CD4-positive, alpha-beta T cell treated with Interleukin-4 for 4 hours (primary cell): ENCODE data around the gene RBM19.

Experiments used
- DNase-seq: peaks from one replicate; pipeline ENCODE4 v3.0.0-alpha.2; 2020

Gene RBM19

GRCh38 chr12:113850309-113851056, 115.6 kb downstream of the RBM19 start:
- no peak for DNase-seq

GRCh38 chr12:113847856-113848255, 118.3 kb downstream of the RBM19 start:
- DNase-seq = no peak

GRCh38 chr12:113846883-113847755, 119.0 kb downstream of the RBM19 start:
- no peak for DNase-seq

DNA sequence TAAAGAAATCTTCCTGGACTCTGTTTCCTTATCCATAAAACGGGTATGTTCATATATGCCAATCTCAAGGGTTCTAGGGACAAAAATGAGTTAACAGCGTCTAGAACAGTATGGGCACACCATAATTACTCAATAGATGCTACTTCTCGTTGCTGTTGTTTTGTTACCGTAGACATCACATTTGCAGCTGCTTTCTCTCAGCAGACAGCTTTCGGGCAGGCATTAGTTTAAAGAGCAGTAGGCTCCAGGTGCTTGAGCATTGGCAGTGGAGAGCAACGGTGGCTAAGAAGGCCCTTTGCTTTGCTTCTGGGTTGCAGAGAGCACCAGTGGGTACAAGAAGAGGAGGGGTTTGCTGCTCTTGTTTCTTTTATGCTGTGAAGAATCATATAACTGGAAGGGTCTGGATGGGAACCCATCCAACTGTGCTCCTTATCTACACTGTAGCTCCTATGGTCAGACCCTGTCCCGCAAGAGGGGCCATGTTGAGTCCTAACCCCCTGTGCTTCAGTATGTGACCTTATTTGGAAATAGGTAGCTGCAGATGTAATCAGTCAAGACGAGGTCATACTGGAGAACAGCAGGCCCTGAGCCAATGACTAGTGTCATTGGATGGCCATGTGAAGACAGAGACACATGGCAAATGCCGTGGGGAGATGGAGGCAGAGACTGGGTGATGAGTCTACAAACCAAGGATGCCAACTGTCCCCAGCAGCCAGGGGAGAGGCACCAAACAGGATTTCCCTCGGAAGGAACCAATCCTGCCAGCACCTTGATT, 120.0 kb downstream of the RBM19 start:
- DNase-seq = no peak

DNA sequence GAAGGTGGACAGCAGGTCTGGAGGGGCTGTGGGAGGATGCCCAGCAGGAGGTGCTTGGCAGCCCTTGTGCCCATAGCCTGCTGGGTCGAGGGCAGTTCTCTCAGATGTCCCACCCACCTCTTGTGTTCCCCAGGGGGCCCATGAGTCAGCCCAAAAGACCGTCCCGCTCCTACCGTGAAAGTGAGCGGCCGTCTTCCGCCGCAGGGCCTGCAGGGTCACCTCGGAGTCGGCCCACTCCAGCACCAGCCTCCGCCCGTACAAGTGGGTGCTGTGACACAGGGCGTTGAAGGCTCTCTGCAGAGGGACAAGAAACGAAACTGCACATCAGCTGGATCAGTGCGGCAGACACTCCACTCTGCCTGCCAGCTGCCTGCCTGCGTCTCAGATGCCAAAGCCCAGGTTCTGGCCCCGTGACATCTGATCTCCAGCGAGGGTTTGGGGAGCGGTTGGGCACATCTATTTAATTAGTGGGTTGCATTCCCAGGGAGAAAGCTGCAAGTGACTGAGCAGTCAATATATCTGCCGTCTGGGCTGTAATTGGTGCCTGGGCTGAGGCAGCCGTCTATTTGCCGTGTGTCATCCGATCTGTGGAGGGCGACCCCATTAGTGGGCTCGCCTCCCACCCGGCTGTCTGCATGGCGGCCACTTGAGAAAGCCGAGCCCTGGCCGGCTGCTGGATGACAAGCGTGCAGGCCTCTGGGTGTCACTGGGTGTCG, 121.5 kb downstream of the RBM19 start:
- no peak for DNase-seq

DNA sequence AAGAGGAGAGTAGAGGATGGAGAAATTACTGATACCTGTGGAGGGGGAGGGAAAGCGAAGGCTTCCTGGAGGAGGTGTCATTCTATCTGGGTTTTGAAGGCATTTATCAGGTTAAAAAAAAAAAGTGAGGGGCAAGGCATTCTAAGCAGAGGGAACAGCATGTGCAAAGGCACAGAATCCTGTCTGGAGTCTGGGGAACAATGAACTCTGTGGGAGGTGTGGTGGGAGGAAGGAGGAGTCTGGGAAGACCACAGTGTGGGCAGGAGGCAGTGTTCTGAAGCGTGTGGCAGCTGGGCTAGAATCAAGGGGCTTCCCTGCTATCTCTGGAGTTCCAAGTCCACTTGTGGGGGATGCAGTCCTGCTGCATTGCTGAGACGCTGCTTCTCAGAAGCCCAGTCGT, 123.4 kb downstream of the RBM19 start:
- DNase-seq = no peak

- DNase-seq = no peak
These were observed 124.3 kb downstream of the RBM19 start for GRCh38 chr12:113841786-113842185.

GRCh38 chr12:113840401-113841042, 125.6 kb downstream of the RBM19 start:
- no peak for DNase-seq

GRCh38 chr12:113838896-113839295, 127.2 kb downstream of the RBM19 start:
- DNase-seq = no peak

GRCh38 chr12:113837528-113838296, 128.4 kb downstream of the RBM19 start:
- no peak for DNase-seq

DNA sequence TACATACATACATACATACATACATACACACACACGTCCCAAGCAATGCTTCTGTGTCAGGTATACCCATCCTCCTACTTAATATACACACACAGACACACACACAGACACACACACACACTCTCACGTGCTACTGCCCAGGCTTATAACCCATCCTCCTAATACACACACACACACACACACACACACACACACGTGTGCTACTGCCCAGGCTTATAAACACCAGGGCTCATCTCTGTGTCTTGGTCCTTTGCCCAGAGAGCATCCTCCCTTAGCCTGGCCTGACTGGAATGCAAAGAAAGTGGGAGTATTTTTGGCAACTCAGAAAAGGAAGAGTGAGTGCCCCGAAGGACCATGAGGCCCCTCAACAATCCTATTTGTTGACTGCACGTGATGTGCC, 129.0 kb downstream of the RBM19 start:
- no peak for DNase-seq

GRCh38 chr12:113835896-113836295, 130.2 kb downstream of the RBM19 start:
- no peak for DNase-seq

DNA sequence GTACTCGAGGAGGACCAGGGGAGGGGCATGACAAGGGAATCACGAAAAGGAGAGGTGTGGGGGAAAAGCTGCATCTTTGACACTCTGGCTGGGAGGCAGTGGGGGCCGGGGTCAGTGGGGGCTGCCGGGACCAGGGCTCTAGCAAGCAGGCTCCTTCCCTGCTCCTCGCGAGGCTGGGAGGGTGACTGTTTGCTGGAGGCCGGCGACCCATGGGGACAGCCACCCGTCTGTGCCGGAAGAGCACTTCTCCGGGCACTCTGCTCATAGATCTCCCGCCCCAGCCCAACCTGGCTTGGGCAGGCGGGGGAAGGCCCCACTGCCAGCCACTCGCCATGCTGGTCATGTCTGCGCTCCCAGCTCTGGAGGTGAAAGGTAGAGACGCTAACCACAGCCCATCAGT, 130.7 kb downstream of the RBM19 start:
- DNase-seq = no peak

DNA sequence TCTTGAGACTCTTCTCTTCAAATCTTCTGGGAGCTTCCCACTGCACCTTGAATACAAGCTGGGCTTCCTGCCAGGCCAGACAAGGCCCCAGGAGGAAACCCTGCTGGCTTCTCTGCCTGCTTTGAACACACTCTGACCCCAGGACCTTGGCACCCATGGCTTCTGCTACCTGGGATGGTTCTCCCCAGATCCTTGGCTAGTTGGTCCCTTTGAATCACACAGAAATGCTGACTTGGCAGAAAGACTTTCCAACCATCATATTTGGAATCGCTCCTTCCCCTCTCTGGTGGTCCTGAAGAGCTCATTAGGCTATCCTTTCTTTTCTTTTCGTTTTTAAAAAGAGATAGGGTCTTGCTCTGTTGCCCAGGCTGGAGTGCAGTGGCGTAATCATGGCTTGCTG, 132.7 kb downstream of the RBM19 start:
- no peak for DNase-seq

GRCh38 chr12:113831476-113831875, 134.6 kb downstream of the RBM19 start:
- no peak for DNase-seq

DNA sequence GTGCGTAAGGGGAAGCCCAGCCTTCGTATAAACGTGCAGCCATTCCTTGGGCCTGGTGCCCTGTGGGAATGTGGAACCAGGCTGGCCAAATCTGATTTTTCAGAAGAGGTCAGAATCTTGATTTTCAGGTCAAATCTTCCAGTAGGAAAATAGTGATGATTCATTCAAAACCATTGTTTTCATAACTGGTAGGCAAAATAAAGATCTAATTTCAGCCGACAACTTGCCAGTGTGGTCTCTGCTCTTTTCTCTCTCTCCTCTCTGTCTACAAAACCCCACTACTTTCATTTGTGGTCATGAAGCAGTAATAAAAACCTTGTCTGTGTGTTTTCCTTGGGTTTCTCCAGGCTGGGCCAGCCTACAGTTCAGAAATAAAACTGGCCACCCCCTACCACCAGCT, 135.1 kb downstream of the RBM19 start:
- DNase-seq = no peak

DNA sequence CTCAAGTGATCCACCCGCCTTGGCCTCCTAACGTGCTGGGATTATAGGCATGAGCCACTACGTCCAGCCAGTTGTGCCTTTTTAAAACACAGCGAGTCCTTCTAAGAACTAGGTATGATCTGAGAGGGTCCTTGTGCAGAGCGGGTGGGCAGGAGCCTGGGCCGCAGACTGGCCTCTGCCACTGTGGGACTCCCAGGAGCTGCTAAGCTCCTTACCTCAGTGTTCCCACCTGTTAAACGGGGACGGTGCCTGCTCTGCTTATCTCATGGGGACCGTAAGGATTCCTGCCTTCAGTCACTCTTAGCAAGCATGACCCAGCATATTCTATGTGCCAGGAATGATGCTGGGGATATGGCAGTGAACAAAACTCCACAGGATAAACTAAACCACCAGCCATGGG, 136.9 kb downstream of the RBM19 start:
- DNase-seq = no peak

- no peak for DNase-seq
These were observed 138.5 kb downstream of the RBM19 start for GRCh38 chr12:113827539-113828114.

DNA sequence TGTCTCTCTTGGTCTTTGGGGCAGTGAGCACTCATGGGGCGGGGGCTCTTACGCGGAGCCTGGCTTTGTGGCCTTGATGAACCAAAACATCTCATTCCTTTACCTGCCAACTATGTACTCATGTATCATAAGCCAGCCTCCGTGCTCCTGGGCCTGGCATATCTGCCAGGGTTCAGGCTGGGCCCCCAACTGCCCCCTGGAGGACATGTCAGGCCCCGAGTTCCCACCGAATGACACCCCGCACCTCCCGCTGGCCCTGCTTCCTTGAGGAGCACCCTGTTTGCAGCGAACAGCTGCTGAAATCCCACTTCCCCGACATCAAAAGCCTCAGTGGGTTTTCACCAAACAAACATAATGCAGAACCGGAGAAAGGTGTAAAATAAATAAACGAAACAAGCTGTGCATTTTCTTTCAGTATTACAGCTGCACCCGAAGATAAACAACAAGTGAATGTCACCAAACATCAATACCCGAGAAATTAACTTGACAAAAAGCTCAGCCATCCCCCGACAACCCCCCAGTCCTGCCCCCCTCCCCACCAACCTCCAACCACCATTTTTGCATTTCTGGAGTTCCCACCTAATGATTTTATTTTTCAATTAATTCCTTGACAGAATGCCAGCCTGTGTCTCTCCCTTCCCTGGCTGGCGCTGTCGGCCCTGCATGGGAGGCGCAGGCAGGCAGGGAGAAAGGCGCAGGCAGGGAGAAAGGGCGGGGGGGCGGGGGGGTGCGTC, 139.2 kb downstream of the RBM19 start:
- DNase-seq = no peak

GRCh38 chr12:113825705-113826104, 140.4 kb downstream of the RBM19 start:
- no peak for DNase-seq
